Kidney glomerular epithelial cell (primary cell): ENCODE measurements around the gene CHMP4B.

Experiments used
- DNase-seq: peaks from one replicate; lab custom pipeline; 2025; lab: John Stamatoyannopoulos, UW

CHMP4B gene

DNA sequence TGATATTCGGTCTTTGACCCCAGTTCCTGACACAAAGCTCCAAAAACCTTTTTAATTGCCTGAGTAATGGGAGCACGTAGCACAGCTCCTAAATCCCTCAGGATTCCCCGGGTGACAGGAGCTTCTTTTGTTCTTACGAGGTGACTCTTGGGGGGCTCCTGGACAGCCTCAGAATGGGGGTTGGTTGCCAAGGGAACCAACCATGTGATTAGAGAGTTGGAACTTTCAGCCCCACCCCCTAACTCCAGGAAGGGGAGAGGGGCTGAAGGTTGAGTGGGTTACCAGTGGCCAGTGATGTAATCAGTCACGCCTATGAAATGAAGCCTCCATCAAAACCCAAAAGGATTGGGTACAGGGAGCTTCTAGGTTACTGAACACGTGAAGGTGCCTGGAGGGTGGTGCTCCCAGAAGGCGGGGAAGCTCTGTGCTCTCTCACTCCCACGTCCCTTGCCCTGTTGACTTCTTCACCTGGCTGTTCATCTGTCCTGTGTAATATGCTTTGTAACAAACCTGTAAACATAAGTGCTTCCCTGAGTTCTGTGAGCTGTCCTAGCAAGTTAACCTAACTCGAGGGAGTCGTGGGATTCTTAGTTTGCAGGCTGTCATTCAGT, 89.5 kb downstream of the CHMP4B start:
- DNase-seq: no peak

DNA sequence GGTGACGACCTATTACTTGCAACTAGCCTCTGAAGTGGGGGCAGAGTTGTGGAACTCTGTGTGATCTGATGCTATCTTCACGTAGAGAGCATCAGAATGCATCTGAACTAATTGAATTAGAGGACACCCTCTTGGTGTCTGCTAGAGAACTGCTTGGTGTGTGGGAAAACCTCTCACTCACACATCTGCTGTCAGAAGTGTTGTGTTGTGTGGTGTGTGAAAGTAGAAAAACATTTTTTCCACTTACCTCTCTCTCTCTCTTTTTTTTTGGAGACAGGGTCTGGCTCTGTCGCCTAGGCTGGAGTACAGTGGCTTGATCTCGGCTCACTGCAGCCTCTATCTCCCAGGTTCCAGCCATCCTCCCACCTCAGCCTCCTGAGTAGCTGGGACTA, 90.0 kb downstream of the CHMP4B start:
- no peak for DNase-seq

DNA sequence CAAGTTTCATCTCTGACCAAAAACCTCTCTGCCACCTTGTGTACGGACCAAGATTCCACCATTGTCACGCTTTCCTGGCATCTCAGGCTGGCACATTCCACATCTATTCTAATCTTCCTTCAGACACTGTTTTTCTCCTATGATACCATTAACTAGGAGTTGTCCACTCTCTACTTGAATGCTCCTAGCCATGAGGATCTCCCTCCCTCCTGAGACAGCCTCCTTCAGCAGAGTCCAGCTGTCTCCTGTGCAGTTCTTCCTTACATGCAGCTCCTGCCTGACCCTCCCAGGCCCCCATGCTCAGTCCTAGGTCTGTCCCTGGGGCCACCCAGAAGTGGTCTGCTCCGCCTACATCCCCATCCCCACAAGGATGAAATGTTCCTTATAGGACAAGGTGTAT, 90.9 kb downstream of the CHMP4B start:
- no peak for DNase-seq
